ENCODE measurements around the gene ERAS.

Gene ERAS

DNA sequence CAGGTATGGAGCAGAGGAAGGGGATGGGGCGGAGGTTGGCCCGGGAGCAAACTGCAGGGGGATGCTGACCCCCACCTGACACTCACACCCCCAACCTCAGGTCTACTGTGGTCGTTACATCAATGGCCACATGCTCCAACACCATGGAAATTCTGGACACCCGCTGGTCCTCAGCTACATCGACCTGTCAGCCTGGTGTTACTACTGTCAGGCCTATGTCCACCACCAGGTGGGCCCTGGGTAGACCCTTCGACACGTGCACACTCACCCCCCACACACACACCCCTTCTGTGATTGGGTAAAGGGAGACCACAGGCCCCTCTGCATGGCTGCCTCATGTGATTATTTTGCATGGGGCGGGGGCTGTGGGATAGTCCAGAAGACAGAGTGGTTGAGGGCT is 2.2 kb upstream of the ERAS start:
- Histone ChIP-seq H3K27me3 (replicated peaks in 2 of 5; ENCODE audit: control insufficient read depth in 4 of 5, insufficient read depth in 5 of 5, low read length in 4 of 5) (peaks cover 0 to 30% (median 8%) of the 10 kb centered on the region in 5 experiments), H3K36me3 (ENCODE audit: control insufficient read depth in 4 of 4, insufficient read depth in 4 of 4, low read length in 3 of 4) (peaks cover 2 to 49% (median 14%) of the 10 kb centered on the region in 4 experiments), H3K4me3 (ENCODE audit: control insufficient read depth in 1 of 7, extremely low read depth in 1 of 7, insufficient read depth in 4 of 7, low read depth in 2 of 7, low read length in 6 of 7) (no peak overlapping the region), H3K9me3 (ENCODE audit: control extremely low read depth in 1 of 5, control insufficient read depth in 4 of 5, insufficient read depth in 2 of 5, low read depth in 1 of 5, low read length in 4 of 5) (peaks cover 0 to 9% (median 0%) of the 10 kb centered on the region in 5 experiments), H3K27ac (ENCODE audit: insufficient read depth in 1 of 2, low read depth in 1 of 2, low read length in 2 of 2, poor library complexity in 1 of 2, severe bottlenecking in 2 of 2) (no peak overlapping the region), H3K4me1 (ENCODE audit: control extremely low read depth in 1 of 4, control insufficient read depth in 4 of 4, insufficient read depth in 4 of 4, low read length in 3 of 4) (peaks cover 0 to 9% (median under 1%) of the 10 kb centered on the region in 4 experiments)
- POLR2A ChIA-PET: no interaction called here
- WGBS (ENCODE audit: insufficient coverage): 92% methylated on average over 5 of the region's 8 CpGs
- DNase-seq: no peak
- CTCF ChIA-PET: no interaction called here

DNA sequence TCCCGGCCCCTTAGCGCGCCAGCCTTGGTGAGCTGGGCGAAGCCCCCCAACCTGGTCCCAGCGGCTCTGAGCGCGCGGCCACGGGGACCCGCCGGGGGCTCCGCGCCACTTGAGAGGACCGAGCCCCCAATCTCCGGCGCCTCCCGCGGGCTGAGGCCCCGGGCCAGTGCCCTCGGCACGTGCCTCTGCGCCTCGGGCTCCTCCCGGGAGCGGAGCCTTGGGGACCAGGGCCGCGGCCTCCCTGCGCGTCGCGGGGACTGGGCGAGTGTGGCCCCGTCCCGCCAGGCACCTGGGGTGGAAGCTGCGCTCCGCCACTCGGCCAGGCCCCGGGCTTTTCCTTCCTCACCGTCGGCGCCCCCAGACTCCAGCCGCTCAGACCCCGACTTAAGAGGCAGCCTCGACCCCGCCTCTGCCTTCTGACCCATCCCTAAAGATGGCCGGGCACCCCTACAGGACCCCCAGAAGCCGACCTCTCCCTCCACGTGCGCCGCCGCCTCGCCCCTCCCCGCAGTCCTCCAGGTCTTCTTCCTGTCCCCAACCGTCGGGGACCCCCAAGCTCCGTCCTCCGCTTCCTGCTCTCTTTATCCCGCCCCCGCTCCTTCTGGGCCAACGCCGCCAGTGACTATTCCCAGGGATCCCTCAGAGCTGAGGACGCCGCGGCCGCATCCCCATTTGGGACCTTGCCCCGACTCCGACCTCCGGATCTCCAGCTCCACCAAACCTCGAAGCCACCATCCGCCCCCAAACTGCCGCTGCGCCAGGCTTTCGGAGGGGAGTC is 752 bp downstream of the ERAS start:
- Histone ChIP-seq H3K27ac (ENCODE audit: insufficient read depth in 1 of 2, low read depth in 1 of 2, low read length in 2 of 2, poor library complexity in 1 of 2, severe bottlenecking in 2 of 2) (no peak overlapping the region), H3K4me3 (ENCODE audit: control insufficient read depth in 1 of 7, extremely low read depth in 1 of 7, insufficient read depth in 4 of 7, low read depth in 2 of 7, low read length in 6 of 7) (peak overlapping the region in 2 of 7 experiments; percentile 16 to 19), H3K4me1 (ENCODE audit: control extremely low read depth in 1 of 4, control insufficient read depth in 4 of 4, insufficient read depth in 4 of 4, low read length in 3 of 4) (peaks cover 0 to 13% (median 4%) of the 10 kb centered on the region in 4 experiments), H3K9me3 (ENCODE audit: control extremely low read depth in 1 of 5, control insufficient read depth in 4 of 5, insufficient read depth in 2 of 5, low read depth in 1 of 5, low read length in 4 of 5) (peaks cover 0 to 9% (median 0%) of the 10 kb centered on the region in 5 experiments), H3K27me3 (replicated peaks in 2 of 5; ENCODE audit: control insufficient read depth in 4 of 5, insufficient read depth in 5 of 5, low read length in 4 of 5) (peaks cover 0 to 60% (median 17%) of the 10 kb centered on the region in 5 experiments), H3K36me3 (ENCODE audit: control insufficient read depth in 4 of 4, insufficient read depth in 4 of 4, low read length in 3 of 4) (peaks cover 2 to 33% (median 11%) of the 10 kb centered on the region in 4 experiments)
- ChIA-PET CTCF (no interaction called here), POLR2A (no interaction called here)
- WGBS (ENCODE audit: insufficient coverage): 50% methylated on average over 63 of the region's 73 CpGs
- DNase-seq: no peak

- Histone ChIP-seq H3K4me1 (ENCODE audit: control extremely low read depth in 1 of 4, control insufficient read depth in 4 of 4, insufficient read depth in 4 of 4, low read length in 3 of 4) (peaks cover 0 to 13% (median 4%) of the 10 kb centered on the region in 4 experiments), H3K9me3 (ENCODE audit: control extremely low read depth in 1 of 5, control insufficient read depth in 4 of 5, insufficient read depth in 2 of 5, low read depth in 1 of 5, low read length in 4 of 5) (peaks cover 0 to 9% (median 0%) of the 10 kb centered on the region in 5 experiments), H3K27ac (ENCODE audit: insufficient read depth in 1 of 2, low read depth in 1 of 2, low read length in 2 of 2, poor library complexity in 1 of 2, severe bottlenecking in 2 of 2) (no peak overlapping the region), H3K4me3 (ENCODE audit: control insufficient read depth in 1 of 7, extremely low read depth in 1 of 7, insufficient read depth in 4 of 7, low read depth in 2 of 7, low read length in 6 of 7) (no peak overlapping the region), H3K36me3 (ENCODE audit: control insufficient read depth in 4 of 4, insufficient read depth in 4 of 4, low read length in 3 of 4) (peaks cover 2 to 27% (median 9%) of the 10 kb centered on the region in 4 experiments), H3K27me3 (replicated peaks in 2 of 5; ENCODE audit: control insufficient read depth in 4 of 5, insufficient read depth in 5 of 5, low read length in 4 of 5) (peaks cover 0 to 63% (median 20%) of the 10 kb centered on the region in 5 experiments)
- no peak for DNase-seq
- WGBS (ENCODE audit: insufficient coverage): 64% methylated on average over 4 of the region's 4 CpGs
- ChIA-PET CTCF (no interaction called here), POLR2A (no interaction called here)
These were observed 1.3 kb downstream of the ERAS start for GRCh38 chrX:48827654-48827968.

GRCh38 chrX:48829016-48829735 is 2.9 kb downstream of the ERAS start:
- Histone ChIP-seq H3K4me3 (ENCODE audit: control insufficient read depth in 1 of 7, extremely low read depth in 1 of 7, insufficient read depth in 4 of 7, low read depth in 2 of 7, low read length in 6 of 7) (no peak overlapping the region), H3K4me1 (ENCODE audit: control extremely low read depth in 1 of 4, control insufficient read depth in 4 of 4, insufficient read depth in 4 of 4, low read length in 3 of 4) (peaks cover 0 to 13% (median 4%) of the 10 kb centered on the region in 4 experiments), H3K27ac (ENCODE audit: insufficient read depth in 1 of 2, low read depth in 1 of 2, low read length in 2 of 2, poor library complexity in 1 of 2, severe bottlenecking in 2 of 2) (no peak overlapping the region), H3K9me3 (ENCODE audit: control extremely low read depth in 1 of 5, control insufficient read depth in 4 of 5, insufficient read depth in 2 of 5, low read depth in 1 of 5, low read length in 4 of 5) (peaks cover 0 to 9% (median 0%) of the 10 kb centered on the region in 5 experiments), H3K27me3 (replicated peaks in 2 of 5; ENCODE audit: control insufficient read depth in 4 of 5, insufficient read depth in 5 of 5, low read length in 4 of 5) (peaks cover 2 to 78% (median 23%) of the 10 kb centered on the region in 5 experiments), H3K36me3 (ENCODE audit: control insufficient read depth in 4 of 4, insufficient read depth in 4 of 4, low read length in 3 of 4) (peaks cover 0 to 13% (median 3%) of the 10 kb centered on the region in 4 experiments)
- CTCF ChIA-PET: interaction anchor here (1.1 to 1.6 kb wide), 2 partner anchors 18 to 61 kb away, joined by 3 read pairs; no protein-coding TSS in a partner anchor
- no peak for DNase-seq
- 91% methylated on average over 24 of the region's 24 CpGs for WGBS (ENCODE audit: insufficient coverage)
- POLR2A ChIA-PET: no interaction called here

DNA sequence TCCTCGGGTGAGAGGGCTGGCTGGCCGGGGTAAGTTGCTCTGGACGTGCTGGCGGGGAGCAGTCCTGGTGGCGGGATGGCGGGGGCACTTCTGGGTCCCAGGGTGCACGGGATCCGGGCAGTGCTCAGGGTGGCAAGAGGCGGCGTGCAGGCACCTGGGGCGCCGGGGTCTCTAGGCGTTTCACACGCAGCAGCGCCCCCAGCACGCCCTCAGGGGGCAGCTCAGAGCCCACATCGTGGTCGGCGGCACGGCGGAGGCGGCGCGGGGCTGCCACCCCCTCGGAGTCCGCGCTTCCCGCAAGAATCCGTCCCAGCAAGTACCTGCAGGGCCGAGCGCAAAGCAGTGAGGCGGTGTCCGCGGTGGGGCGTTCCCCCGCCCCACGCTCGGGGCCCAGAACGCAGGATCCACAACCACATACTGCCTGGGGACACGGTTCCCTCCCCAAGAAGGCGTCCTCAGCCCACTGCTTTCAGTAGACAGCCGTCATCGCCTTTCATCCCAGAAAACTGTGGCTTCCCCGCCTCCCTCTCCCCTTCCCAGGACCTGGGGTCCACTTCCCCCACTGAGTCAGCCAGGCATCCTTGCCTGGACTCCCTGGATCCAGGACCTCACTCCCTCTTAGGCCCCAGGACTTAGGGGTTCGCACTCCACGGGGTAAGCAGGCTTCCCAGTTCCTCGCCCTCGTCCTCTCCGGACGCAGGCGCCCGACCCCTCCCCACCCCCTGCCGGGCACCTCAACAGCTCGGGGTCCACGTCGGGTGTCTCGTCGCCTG is 5.0 kb downstream of the ERAS start:
- peak in 1 of 3 donors; percentile 13 for DNase-seq
- CTCF ChIA-PET: interaction anchor here (1.2 kb wide), 1 partner anchor 13 kb away, joined by 3 read pairs; no protein-coding TSS in a partner anchor
- H3K27me3 ChIP-seq (replicated peaks in 2 of 5; ENCODE audit: control insufficient read depth in 4 of 5, insufficient read depth in 5 of 5, low read length in 4 of 5): peaks cover 2 to 86% (median 30%) of the 10 kb centered on the region in 5 experiments
- 36% methylated on average over 56 of the region's 58 CpGs for WGBS (ENCODE audit: insufficient coverage)
- H3K9me3 ChIP-seq (ENCODE audit: control extremely low read depth in 1 of 5, control insufficient read depth in 4 of 5, insufficient read depth in 2 of 5, low read depth in 1 of 5, low read length in 4 of 5): no peaks in the 10 kb centered on the region
- peak overlapping the region in 3 of 7 experiments; percentile 4 to 42 (median 33) for H3K4me3 ChIP-seq (ENCODE audit: control insufficient read depth in 1 of 7, extremely low read depth in 1 of 7, insufficient read depth in 4 of 7, low read depth in 2 of 7, low read length in 6 of 7)
- no peak overlapping the region for H3K27ac ChIP-seq (ENCODE audit: insufficient read depth in 1 of 2, low read depth in 1 of 2, low read length in 2 of 2, poor library complexity in 1 of 2, severe bottlenecking in 2 of 2)
- peaks cover 0 to 20% (median 8%) of the 10 kb centered on the region in 4 experiments for H3K4me1 ChIP-seq (ENCODE audit: control extremely low read depth in 1 of 4, control insufficient read depth in 4 of 4, insufficient read depth in 4 of 4, low read length in 3 of 4)
- no peaks in the 10 kb centered on the region for H3K36me3 ChIP-seq (ENCODE audit: control insufficient read depth in 4 of 4, insufficient read depth in 4 of 4, low read length in 3 of 4)
- POLR2A ChIA-PET: no interaction called here

- ChIA-PET CTCF (no interaction called here), POLR2A (no interaction called here)
- H3K4me3 ChIP-seq (ENCODE audit: control insufficient read depth in 1 of 7, extremely low read depth in 1 of 7, insufficient read depth in 4 of 7, low read depth in 2 of 7, low read length in 6 of 7): peak overlapping the region in 2 of 7 experiments; percentile 33 to 42
- peaks cover 2 to 82% (median 29%) of the 10 kb centered on the region in 5 experiments for H3K27me3 ChIP-seq (replicated peaks in 2 of 5; ENCODE audit: control insufficient read depth in 4 of 5, insufficient read depth in 5 of 5, low read length in 4 of 5)
- 20% methylated on average over 47 of the region's 57 CpGs for WGBS (ENCODE audit: insufficient coverage)
- H3K4me1 ChIP-seq (ENCODE audit: control extremely low read depth in 1 of 4, control insufficient read depth in 4 of 4, insufficient read depth in 4 of 4, low read length in 3 of 4): peaks cover 0 to 14% (median 8%) of the 10 kb centered on the region in 4 experiments
- H3K36me3 ChIP-seq (ENCODE audit: control insufficient read depth in 4 of 4, insufficient read depth in 4 of 4, low read length in 3 of 4): no peaks in the 10 kb centered on the region
- H3K9me3 ChIP-seq (ENCODE audit: control extremely low read depth in 1 of 5, control insufficient read depth in 4 of 5, insufficient read depth in 2 of 5, low read depth in 1 of 5, low read length in 4 of 5): no peaks in the 10 kb centered on the region
- H3K27ac ChIP-seq (ENCODE audit: insufficient read depth in 1 of 2, low read depth in 1 of 2, low read length in 2 of 2, poor library complexity in 1 of 2, severe bottlenecking in 2 of 2): no peak overlapping the region
- DNase-seq: no peak
These were observed 5.6 kb downstream of the ERAS start for GRCh38 chrX:48831909-48832291.
